ENCODE data around the gene CACNA1E.

GRCh38 chr1:181754103-181754502 lies 270.8 kb downstream of the CACNA1E start:
- TF ChIP-seq CTCF (IDR thresholded peaks at IDR 0.05; ENCODE audit: poor library complexity) (no peak), EZH2 (IDR thresholded peaks at IDR 0.05; ENCODE audit: borderline replicate concordance) (no peak), EZH2phosphoT487 (IDR thresholded peaks at IDR 0.05; ENCODE audit: low read depth, severe bottlenecking, unreplicated experiment) (no peak)

All from hepatocyte (in vitro differentiated cells).